SH-SY5Y (cell line): ENCODE results near the gene GARIN5B.

Experiments used
- GATA2 ChIP-seq: IDR thresholded peaks from 2 replicates; pipeline ENCODE4 v1.6.1; 2011; ENCODE audit warnings: mild to moderate bottlenecking, low read depth, low read length
- GATA3 ChIP-seq: IDR thresholded peaks from 2 replicates; pipeline ENCODE4 v1.6.1; 2011; ENCODE audit warnings: low read depth, mild to moderate bottlenecking, low read length, moderate library complexity

- TF ChIP-seq GATA2: no peak
- TF ChIP-seq GATA3: no peak
Measured at GRCh38 chr19:55333870-55334269, 29.2 kb downstream of the GARIN5B start.
